ENCODE data around the gene CCL3. TPM values are rescaled to one million over a fixed set of nuclear protein-coding genes. Genes with fewer than 3 reads are reported as not detected.

CCL3 gene
- total RNA-seq, 1 experiment from 2014 or later = not detected

DNA sequence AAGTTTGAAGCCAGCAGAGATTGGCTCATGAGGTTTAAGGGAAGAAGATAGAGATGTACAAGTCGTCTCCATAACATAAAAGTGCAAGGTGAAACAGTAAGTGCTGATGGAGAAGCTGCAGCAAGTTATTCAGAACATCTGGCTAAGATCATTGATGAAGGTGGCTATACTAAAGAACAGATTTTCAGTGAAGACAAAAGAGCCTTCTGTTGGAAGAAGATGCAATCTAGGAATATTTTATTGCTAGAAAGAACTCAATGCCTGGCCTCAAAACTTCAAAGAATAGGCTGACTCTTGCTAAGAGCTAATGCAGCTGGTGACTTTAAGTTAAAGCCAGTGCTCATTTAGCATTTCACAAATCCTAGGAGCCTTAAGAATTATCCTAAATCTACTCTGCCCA lies 39.7 kb upstream of the CCL3 start:
- no peak overlapping the region for H2AFZ ChIP-seq (ENCODE audit: low read length)
- H3F3A ChIP-seq (ENCODE audit: low read length, unreplicated experiment) = no peaks in the 10 kb centered on the region
- H3K9ac ChIP-seq (ENCODE audit: low read length) = no peak overlapping the region
- no peaks in the 10 kb centered on the region for H3K4me1 ChIP-seq (ENCODE audit: insufficient read depth, low read length)
- no TSS peak for BruUV-seq (replicated peaks)
- TF ChIP-seq CTCF (conservative IDR thresholded peaks at IDR 0.05; ENCODE audit: low read depth, low read length) (no peak), EZH2 (IDR thresholded peaks at IDR 0.05; ENCODE audit: low read length, unreplicated experiment) (no peak), EZH2phosphoT487 (IDR thresholded peaks at IDR 0.05; ENCODE audit: borderline replicate concordance, low read length) (no peak)
- ATAC-seq (no peak), DNase-seq (no peak)
- no peaks in the 10 kb centered on the region for H3K9me3 ChIP-seq (ENCODE audit: low read length)
- no peaks in the 10 kb centered on the region for H4K20me1 ChIP-seq (ENCODE audit: low read length)
- ChIA-PET CTCF (no interaction called here), POLR2A (ENCODE audit: unreplicated experiment) (no interaction called here)
- H3K4me2 ChIP-seq (ENCODE audit: low read length) = no peak overlapping the region
- H3K27me3 ChIP-seq (ENCODE audit: low read length) = 0 out of 2 replicates have a peak, but pooled peaks cover 12% of the 10 kb centered on the region
- H3K4me3 ChIP-seq (ENCODE audit: low read length) = no peak overlapping the region
- intact Hi-C loops (cut with micrococcal nuclease) = no loop called here
- no peaks in the 10 kb centered on the region for H3K79me2 ChIP-seq (ENCODE audit: low read length)
- no peaks in the 10 kb centered on the region for H3K9me2 ChIP-seq (replicated peaks; ENCODE audit: low read length)
- no peak overlapping the region for H3K27ac ChIP-seq (ENCODE audit: low read length)
- no peaks in the 10 kb centered on the region for H3K36me3 ChIP-seq (ENCODE audit: low read depth, low read length)

GRCh38 chr17:36128411-36128978 lies 38.6 kb upstream of the CCL3 start:
- Histone ChIP-seq H4K20me1 (ENCODE audit: low read length) (no peaks in the 10 kb centered on the region), H3K27ac (ENCODE audit: low read length) (no peak overlapping the region), H3F3A (ENCODE audit: low read length, unreplicated experiment) (no peaks in the 10 kb centered on the region), H3K9me2 (replicated peaks; ENCODE audit: low read length) (no peaks in the 10 kb centered on the region), H3K36me3 (ENCODE audit: low read depth, low read length) (no peaks in the 10 kb centered on the region), H3K9me3 (ENCODE audit: low read length) (no peaks in the 10 kb centered on the region), H3K27me3 (ENCODE audit: low read length) (0 out of 2 replicates have a peak, but pooled peaks cover 12% of the 10 kb centered on the region), H2AFZ (ENCODE audit: low read length) (no peak overlapping the region), H3K9ac (ENCODE audit: low read length) (no peak overlapping the region), H3K4me1 (ENCODE audit: insufficient read depth, low read length) (no peaks in the 10 kb centered on the region), H3K79me2 (ENCODE audit: low read length) (no peaks in the 10 kb centered on the region), H3K4me3 (ENCODE audit: low read length) (no peak overlapping the region), H3K4me2 (ENCODE audit: low read length) (no peak overlapping the region)
- ChIA-PET POLR2A (ENCODE audit: unreplicated experiment) (no interaction called here), CTCF (no interaction called here)
- TF ChIP-seq CTCF (conservative IDR thresholded peaks at IDR 0.05; ENCODE audit: low read depth, low read length) (no peak), EZH2phosphoT487 (IDR thresholded peaks at IDR 0.05; ENCODE audit: borderline replicate concordance, low read length) (no peak), EZH2 (IDR thresholded peaks at IDR 0.05; ENCODE audit: low read length, unreplicated experiment) (no peak)
- intact Hi-C loops (cut with micrococcal nuclease) = no loop called here
- BruUV-seq (replicated peaks) = no TSS peak
- ATAC-seq = no peak
- no peak for DNase-seq

- POLR2A ChIA-PET (ENCODE audit: unreplicated experiment) = no interaction called here
- CTCF ChIA-PET = no interaction called here
- TF ChIP-seq CTCF (conservative IDR thresholded peaks at IDR 0.05; ENCODE audit: low read depth, low read length) = no peak
- no peak for TF ChIP-seq EZH2 (IDR thresholded peaks at IDR 0.05; ENCODE audit: low read length, unreplicated experiment)
- no peak for TF ChIP-seq EZH2phosphoT487 (IDR thresholded peaks at IDR 0.05; ENCODE audit: borderline replicate concordance, low read length)
- Histone ChIP-seq H3K9me2 (replicated peaks; ENCODE audit: low read length) (no peaks in the 10 kb centered on the region), H3K27ac (ENCODE audit: low read length) (no peak overlapping the region), H4K20me1 (ENCODE audit: low read length) (no peaks in the 10 kb centered on the region), H3K79me2 (ENCODE audit: low read length) (no peaks in the 10 kb centered on the region), H3K9ac (ENCODE audit: low read length) (no peak overlapping the region), H3K9me3 (ENCODE audit: low read length) (no peaks in the 10 kb centered on the region), H2AFZ (ENCODE audit: low read length) (no peak overlapping the region), H3K4me3 (ENCODE audit: low read length) (no peak overlapping the region), H3F3A (ENCODE audit: low read length, unreplicated experiment) (no peaks in the 10 kb centered on the region), H3K27me3 (ENCODE audit: low read length) (0 out of 2 replicates have a peak, but pooled peaks cover 9% of the 10 kb centered on the region), H3K36me3 (ENCODE audit: low read depth, low read length) (no peaks in the 10 kb centered on the region), H3K4me1 (ENCODE audit: insufficient read depth, low read length) (no peaks in the 10 kb centered on the region), H3K4me2 (ENCODE audit: low read length) (no peak overlapping the region)
- no peak for DNase-seq
- intact Hi-C loops (cut with micrococcal nuclease) = no loop called here
- BruUV-seq (replicated peaks) = no TSS peak
- no peak for ATAC-seq
These were observed 38.0 kb upstream of the CCL3 start for GRCh38 chr17:36127911-36128310.

Measured in PC-3 (cell line).